ENCODE data around the gene HLA-DRB1. TPM values are rescaled to one million over a fixed set of nuclear protein-coding genes. Genes with fewer than 3 reads are reported as not detected.
"Not testable (repeated sequence)": the region's sequence is repeated elsewhere in the genome, so short reads cannot be mapped to it uniquely, and the experiment has no call there.

The HLA-DRB1 gene
- total RNA-seq, result 266 TPM

DNA sequence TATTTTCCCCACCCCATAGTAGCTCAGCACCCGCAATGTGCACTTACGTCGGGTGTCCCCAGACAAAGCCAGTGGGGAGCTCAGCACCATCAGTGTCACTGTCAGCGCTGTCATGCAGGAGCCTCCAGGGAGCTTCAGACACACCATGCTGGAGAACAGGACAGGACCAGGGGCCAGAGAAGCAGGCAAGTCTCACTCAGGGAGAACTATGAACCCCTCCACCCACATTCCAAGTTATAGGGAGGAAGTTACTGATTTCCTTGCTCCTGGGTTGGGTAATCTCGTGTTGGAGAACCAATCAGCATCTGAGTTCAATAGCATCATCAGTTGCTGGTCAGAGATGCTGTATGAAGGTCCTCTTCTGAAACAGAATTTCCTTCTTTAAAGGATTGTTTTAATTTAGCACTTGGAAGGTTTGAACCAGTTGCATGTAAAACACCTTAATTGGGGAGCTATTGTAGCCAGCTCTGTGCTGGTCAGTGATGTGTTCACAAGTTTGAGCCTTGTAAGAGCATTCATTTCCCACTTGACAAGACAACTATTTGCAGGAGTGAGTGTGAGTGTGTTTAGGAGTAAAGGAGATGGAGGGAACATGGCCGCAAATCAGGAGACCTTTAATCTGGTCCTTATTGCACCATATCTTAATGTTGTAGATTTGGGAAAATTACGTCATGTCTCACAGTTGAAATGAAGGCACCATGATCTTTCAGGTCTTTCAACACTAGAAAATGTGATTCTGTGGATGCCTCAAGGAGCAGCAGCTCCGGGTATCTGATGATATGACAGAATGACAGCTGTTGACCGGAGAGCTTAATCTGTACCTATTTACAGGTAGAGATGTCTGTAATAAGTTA lies at the start of gene HLA-DRB1:
Gene HLA-DRB1, minus strand, starts transcription at position 253 of the 854 bp plus-strand sequence. Its CDS starts 106 bp downstream, at position 147.
- peak in 2 of 3 donors; percentile 53 to 81 for DNase-seq (ENCODE audit: low read depth in 2 of 3, low spot score in 2 of 3)

GRCh38 chr6:32638532-32639219 lies 49.0 kb upstream of the HLA-DRB1 start:
- DNase-seq (ENCODE audit: low read depth in 2 of 3, low spot score in 2 of 3), result no peak

DNA sequence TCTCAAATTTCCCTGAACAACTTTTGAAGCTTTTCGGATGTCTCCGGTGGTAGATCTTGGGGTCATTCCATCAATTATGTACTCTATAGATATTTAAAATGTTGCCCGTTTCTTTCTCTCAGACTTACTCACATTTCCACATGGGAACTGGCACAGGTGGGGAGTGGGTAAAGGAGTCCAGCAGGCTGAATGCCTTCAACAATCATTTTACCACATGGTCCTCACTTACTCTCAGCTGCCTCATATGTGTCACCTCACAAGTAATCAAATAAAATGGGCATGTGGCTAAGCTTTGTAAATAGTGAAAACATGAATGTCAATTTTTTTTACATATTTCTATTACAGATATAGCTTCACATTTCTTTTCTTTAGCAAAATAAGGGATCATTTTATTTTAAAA lies 48.2 kb upstream of the HLA-DRB1 start:
- DNase-seq (ENCODE audit: low read depth in 2 of 3, low spot score in 2 of 3), result no peak

- DNase-seq (ENCODE audit: low read depth in 2 of 3, low spot score in 2 of 3), result peak in 2 of 3 donors; percentile 71 to 94
These were observed 47.7 kb upstream of the HLA-DRB1 start, which contains the start of gene HLA-DQA1 for GRCh38 chr6:32637219-32637880. Gene HLA-DQA1, plus strand, starts transcription at chr6:32637406. Its CDS starts 53 bp downstream, at chr6:32637459.

DNA sequence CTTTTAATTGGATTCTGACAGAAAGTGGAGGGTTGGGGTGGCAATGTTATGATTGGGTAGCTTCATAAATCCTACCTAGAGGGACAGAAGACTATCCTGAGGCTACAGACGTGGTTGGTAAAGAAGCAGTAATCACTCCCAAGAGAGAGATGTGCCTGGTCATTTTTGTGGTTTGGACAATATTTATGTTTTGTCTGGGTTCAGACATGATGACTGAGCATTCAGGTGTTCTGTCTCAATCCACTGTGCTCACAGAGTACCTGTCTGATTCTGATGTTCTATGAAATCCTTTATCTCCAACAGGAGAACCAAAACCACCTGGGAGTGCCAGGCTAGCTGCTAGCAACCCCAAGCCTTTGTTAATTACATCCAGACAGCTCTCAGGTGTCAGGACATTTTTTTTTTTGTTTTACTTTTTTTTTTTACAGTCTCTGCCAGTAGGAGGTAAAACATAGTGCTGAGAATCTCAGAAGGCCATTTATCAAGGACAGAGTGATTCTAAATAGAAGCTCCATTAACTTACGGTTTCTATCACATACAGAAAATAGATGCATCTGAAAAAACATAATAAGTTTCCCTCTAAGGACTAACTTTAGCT lies 46.0 kb upstream of the HLA-DRB1 start:
- no peak for DNase-seq (ENCODE audit: low read depth in 2 of 3, low spot score in 2 of 3)

GRCh38 chr6:32629793-32630192 lies 40.1 kb upstream of the HLA-DRB1 start:
- not testable (repeated sequence) for DNase-seq (ENCODE audit: low read depth in 2 of 3, low spot score in 2 of 3)

DNA sequence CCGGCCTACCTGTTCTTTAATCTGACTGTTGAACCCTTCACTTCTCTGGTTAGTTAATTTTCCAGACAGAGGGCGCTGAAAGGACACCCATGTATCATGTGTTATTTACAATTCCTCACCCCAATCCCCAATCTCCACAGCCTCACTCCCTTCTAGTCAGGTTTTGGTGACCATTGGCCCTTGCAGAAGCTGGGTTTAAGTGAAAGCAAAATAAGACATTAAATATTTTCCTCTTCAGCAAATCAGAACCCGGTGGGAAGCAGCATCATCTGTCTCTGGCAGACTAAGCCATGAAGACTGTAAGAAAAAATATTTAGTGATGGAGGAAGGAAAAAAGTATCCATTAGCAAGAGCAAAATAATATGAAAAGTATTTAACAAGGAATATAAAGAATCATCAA lies 38.2 kb upstream of the HLA-DRB1 start:
- DNase-seq (ENCODE audit: low read depth in 2 of 3, low spot score in 2 of 3), result peak in 2 of 3 donors; percentile 62 to 88

DNA sequence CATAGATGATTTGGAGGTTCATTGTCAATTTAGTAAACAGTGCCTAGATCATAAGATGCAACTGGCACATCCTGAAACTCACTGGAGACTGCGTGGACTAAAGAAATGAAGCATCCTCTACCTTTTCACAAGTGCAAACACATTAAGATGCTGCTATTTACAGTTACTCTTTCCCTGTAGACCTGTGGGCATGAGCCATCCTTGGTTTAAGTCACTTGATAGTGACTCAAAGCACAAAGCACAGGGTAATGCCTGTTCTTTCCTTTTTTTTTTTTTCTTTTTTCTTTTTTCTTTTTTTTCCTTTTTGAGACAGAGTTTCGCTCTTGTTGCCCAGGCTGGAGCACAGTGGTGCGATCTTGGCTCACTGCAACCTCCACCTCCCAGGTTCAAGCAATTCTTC lies 37.6 kb upstream of the HLA-DRB1 start:
- DNase-seq (ENCODE audit: low read depth in 2 of 3, low spot score in 2 of 3), result no peak

- no peak for DNase-seq (ENCODE audit: low read depth in 2 of 3, low spot score in 2 of 3)
These were observed 35.5 kb upstream of the HLA-DRB1 start for GRCh38 chr6:32625137-32625536.

GRCh38 chr6:32624565-32624964 lies 34.9 kb upstream of the HLA-DRB1 start:
- no peak for DNase-seq (ENCODE audit: low read depth in 2 of 3, low spot score in 2 of 3)

DNA sequence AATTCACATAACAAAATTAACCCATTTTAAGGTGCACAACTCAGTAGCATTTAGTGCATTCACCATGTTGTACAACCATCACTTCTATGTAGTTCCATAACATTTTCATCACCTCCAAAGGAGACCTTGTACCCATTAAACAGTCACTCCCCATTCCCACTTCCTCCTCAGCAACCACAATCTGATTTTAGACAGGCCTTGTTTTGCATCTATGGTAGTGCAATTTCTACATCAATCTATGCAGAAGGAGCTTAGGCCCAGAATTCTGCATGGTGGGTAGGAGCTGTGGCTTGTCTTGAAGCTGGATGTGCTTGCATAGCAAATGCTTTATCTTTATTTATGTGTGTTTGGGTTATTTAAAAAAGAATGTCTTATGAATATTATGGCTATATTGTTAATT lies 34.0 kb upstream of the HLA-DRB1 start:
- DNase-seq (ENCODE audit: low read depth in 2 of 3, low spot score in 2 of 3), result no peak

DNA sequence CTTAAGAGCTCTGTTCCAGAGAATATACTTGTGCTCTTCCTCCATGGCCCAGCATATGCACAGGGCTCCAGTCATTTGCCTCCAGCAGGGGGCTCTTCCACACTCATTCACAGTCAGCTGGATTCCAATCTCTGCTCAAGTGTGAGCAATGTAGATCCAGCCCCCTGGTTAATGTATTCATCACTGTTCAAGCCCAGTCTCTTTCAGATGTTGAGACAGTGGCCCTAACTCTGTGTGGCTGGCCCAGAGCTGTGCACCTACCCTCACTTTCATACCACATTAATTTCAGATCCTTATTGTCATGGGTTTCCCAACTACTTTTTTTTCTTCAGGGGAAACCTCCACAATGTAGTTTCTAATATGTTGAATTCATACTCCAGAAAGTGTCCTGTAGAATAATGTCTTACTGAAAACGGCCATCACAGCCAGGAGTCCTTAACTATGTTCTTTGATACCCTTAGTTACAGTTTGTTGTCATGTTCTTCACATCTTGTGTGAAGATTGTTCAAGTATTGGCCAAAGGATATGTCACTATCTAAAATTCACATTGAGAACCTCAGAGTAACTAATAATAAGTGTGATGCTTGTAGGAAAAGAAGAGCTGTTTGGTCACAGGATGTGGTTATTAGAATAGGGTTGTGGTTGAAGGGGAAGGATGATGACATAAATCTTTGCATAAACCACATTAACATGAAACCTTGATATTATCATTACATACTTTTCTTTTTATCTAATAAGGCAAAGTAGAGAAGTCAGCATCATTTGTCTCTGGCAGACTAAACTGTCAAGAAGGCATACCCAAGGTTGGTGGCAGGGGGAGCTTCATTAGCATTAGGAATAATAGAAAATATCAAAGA lies 33.1 kb upstream of the HLA-DRB1 start:
- DNase-seq (ENCODE audit: low read depth in 2 of 3, low spot score in 2 of 3), result peak; percentile 44 to 94 (median 79)

GRCh38 chr6:32621372-32621771 lies 31.7 kb upstream of the HLA-DRB1 start:
- DNase-seq (ENCODE audit: low read depth in 2 of 3, low spot score in 2 of 3), result no peak

DNA sequence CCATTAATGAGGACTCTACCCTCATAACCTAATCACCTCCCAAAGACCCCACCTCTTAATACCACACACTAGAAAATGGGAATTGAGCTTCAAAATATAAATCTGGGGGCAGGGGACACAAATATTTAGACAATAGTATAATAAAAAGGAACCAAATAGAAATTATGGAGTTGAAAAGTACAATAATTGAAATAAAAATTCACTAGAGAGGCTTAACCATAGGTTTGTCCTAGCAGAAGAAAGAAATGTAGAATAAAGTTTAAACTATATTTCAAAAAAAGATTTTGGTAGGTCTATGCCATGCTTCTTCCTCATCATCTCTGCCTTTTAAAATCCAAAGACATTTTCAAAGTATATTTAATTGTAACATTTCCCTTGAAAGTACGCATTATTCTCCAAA lies 28.1 kb upstream of the HLA-DRB1 start:
- DNase-seq (ENCODE audit: low read depth in 2 of 3, low spot score in 2 of 3), result no peak

DNA sequence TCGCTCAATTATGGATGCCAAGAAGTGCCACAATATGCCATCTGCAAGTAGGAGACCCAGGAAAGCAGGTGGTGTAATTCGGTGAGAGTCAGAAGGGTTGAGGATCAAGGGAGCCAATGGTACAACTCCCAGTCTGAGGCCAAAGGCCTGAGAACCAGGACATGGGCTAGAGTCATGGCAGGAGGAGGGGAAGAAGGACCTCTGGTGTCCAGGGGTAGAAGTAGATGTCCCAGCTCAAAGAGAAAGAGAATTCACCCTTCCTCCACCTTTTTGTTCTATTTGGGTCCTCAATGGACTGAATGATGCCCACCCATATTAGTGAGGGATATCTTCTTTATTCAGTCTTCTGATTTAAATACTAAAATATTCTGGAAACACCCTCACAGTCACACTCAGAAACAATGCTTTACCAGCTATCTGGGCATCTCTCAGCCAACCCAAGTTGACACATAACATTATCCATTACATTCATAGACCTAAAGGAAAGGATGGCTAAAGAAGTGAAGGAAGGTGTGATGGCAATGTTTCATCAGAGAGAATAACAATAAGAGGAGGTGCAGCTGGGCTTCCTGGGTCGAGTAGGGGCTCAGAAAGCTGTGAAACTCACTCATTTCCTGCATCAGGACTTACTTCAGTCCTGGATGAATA lies 26.4 kb upstream of the HLA-DRB1 start:
- DNase-seq (ENCODE audit: low read depth in 2 of 3, low spot score in 2 of 3), result no peak

GRCh38 chr6:32614366-32615081 lies 24.9 kb upstream of the HLA-DRB1 start:
- DNase-seq (ENCODE audit: low read depth in 2 of 3, low spot score in 2 of 3), result no peak

- no peak for DNase-seq (ENCODE audit: low read depth in 2 of 3, low spot score in 2 of 3)
These were observed 23.8 kb upstream of the HLA-DRB1 start for GRCh38 chr6:32613475-32613874.

- no peak for DNase-seq (ENCODE audit: low read depth in 2 of 3, low spot score in 2 of 3)
These were observed 21.1 kb upstream of the HLA-DRB1 start for GRCh38 chr6:32610682-32611296.

Measured in hematopoietic multipotent progenitor cell (in vitro differentiated cells).